Measurements from ENCODE around the gene ZNF490. TPM values are rescaled to one million over a fixed set of nuclear protein-coding genes. Genes with fewer than 3 reads are reported as not detected.

ZNF490 gene
- total and polyA plus RNA-seq, 2 donors from 2014 or later: 1.0 to 14.3 TPM

DNA sequence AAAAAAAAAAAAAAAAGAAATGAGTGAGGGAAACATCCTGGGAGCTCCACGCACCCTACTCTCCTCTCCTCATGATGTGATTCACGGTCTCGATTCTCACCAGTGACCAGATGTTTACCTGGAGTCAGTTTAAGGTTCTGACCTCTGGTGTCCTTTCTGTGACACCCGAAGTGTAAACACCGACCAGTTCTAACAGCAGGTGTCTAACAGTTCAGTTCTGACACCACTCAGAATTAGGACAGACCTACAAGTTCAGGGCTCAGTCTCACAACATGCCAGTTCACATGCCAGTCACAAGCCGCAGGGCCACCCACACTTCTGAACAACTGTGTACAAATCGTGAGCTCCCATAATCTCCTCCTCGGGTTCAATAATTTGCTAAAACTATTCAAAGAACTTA, 65.3 kb downstream of the ZNF490 start:
- FAIRE-seq (no peak), DNase-seq (no peak)
- Histone ChIP-seq H3K9me3 (ENCODE audit: control insufficient read depth in 2 of 3, insufficient read depth in 1 of 3, low read length in 3 of 3) (no peaks in the 10 kb centered on the region), H3K27me3 (ENCODE audit: control insufficient read depth, insufficient read depth, low read length) (no peaks in the 10 kb centered on the region), H3K27ac (ENCODE audit: low read depth in 2 of 2, low read length in 2 of 2) (no peak overlapping the region), H3K4me1 (ENCODE audit: control insufficient read depth in 2 of 3, insufficient read depth in 2 of 3, low read depth in 1 of 3, low read length in 3 of 3) (peaks cover 0 to 11% (median 7%) of the 10 kb centered on the region in 3 donors), H3K36me3 (ENCODE audit: control insufficient read depth in 2 of 3, insufficient read depth in 3 of 3, low read length in 3 of 3) (peaks cover 0 to 4% (median 2%) of the 10 kb centered on the region in 3 donors), H3K4me3 (ENCODE audit: low read length in 3 of 3) (no peak overlapping the region), H3K9ac (ENCODE audit: low read length in 3 of 3) (no peak overlapping the region)
- TF ChIP-seq, protein P1, sequence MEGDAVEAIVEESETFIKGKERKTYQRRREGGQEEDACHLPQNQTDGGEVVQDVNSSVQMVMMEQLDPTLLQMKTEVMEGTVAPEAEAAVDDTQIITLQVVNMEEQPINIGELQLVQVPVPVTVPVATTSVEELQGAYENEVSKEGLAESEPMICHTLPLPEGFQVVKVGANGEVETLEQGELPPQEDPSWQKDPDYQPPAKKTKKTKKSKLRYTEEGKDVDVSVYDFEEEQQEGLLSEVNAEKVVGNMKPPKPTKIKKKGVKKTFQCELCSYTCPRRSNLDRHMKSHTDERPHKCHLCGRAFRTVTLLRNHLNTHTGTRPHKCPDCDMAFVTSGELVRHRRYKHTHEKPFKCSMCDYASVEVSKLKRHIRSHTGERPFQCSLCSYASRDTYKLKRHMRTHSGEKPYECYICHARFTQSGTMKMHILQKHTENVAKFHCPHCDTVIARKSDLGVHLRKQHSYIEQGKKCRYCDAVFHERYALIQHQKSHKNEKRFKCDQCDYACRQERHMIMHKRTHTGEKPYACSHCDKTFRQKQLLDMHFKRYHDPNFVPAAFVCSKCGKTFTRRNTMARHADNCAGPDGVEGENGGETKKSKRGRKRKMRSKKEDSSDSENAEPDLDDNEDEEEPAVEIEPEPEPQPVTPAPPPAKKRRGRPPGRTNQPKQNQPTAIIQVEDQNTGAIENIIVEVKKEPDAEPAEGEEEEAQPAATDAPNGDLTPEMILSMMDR (IDR thresholded peaks at IDR 0.05; ENCODE audit: borderline replicate concordance, extremely low read depth, insufficient read depth): no peak
- intact Hi-C loops (cut with DNase I): no loop called here

DNA sequence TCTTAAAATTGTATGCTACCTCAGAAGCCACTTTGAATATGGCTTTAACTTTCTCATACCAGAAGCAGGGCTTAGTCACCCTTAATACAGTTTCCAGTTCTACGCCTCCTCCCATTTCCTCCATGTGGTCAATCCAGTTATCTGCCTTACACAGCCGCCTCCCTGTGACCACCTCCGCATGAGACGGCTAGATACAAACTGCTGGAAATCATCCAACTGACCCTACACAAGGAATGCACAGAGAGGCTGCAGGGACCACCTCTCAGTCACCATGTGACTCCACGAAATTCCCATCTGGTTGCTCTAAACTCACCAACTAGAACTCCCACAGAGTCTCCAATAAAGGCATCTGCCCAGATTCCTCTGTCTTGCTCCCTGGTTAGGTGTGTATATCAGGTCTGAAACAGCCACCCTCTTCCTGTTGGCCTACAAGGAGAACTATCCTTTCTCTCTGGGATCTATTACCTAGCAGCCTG, 66.2 kb downstream of the ZNF490 start:
- H3K9me3 ChIP-seq (ENCODE audit: control insufficient read depth in 2 of 3, insufficient read depth in 1 of 3, low read length in 3 of 3): no peaks in the 10 kb centered on the region
- H3K4me1 ChIP-seq (ENCODE audit: control insufficient read depth in 2 of 3, insufficient read depth in 2 of 3, low read depth in 1 of 3, low read length in 3 of 3): peaks cover 0 to 8% (median 5%) of the 10 kb centered on the region in 3 donors
- H3K36me3 ChIP-seq (ENCODE audit: control insufficient read depth in 2 of 3, insufficient read depth in 3 of 3, low read length in 3 of 3): peaks cover 0 to 5% (median under 1%) of the 10 kb centered on the region in 3 donors
- H3K27me3 ChIP-seq (ENCODE audit: control insufficient read depth, insufficient read depth, low read length): no peaks in the 10 kb centered on the region
- TF ChIP-seq, protein P1 (IDR thresholded peaks at IDR 0.05; ENCODE audit: borderline replicate concordance, extremely low read depth, insufficient read depth): no peak
- H3K4me3 ChIP-seq (ENCODE audit: low read length in 3 of 3): no peak overlapping the region
- FAIRE-seq (no peak), DNase-seq (no peak)
- H3K27ac ChIP-seq (ENCODE audit: low read depth in 2 of 2, low read length in 2 of 2): no peak overlapping the region
- intact Hi-C loops (cut with DNase I): no loop called here
- H3K9ac ChIP-seq (ENCODE audit: low read length in 3 of 3): no peak overlapping the region

DNA sequence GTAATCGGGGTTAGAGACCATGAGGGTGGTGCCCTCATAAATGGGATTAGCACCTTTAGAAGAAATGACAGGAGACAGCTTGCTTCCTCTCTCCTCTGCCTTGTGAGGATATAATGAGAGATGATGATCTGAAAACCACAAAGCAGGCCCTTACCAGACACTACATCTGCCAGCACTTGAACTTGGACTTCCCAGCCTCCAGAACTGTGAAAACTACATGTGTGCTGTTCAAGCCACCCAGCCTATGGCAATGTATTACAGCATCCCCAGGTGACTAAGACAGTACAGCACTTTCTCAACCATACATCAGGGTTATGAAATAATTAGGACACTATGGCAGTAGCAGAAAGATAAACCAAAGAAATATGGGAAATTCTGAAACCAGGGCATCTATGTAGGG, 66.8 kb downstream of the ZNF490 start:
- Histone ChIP-seq H3K4me1 (ENCODE audit: control insufficient read depth in 2 of 3, insufficient read depth in 2 of 3, low read depth in 1 of 3, low read length in 3 of 3) (peaks cover 0 to 3% (median 0%) of the 10 kb centered on the region in 3 donors), H3K27me3 (ENCODE audit: control insufficient read depth, insufficient read depth, low read length) (no peaks in the 10 kb centered on the region), H3K4me3 (ENCODE audit: low read length in 3 of 3) (no peak overlapping the region), H3K27ac (ENCODE audit: low read depth in 2 of 2, low read length in 2 of 2) (no peak overlapping the region), H3K36me3 (ENCODE audit: control insufficient read depth in 2 of 3, insufficient read depth in 3 of 3, low read length in 3 of 3) (peaks cover 0 to 5% (median 0%) of the 10 kb centered on the region in 3 donors), H3K9ac (ENCODE audit: low read length in 3 of 3) (no peak overlapping the region), H3K9me3 (ENCODE audit: control insufficient read depth in 2 of 3, insufficient read depth in 1 of 3, low read length in 3 of 3) (no peaks in the 10 kb centered on the region)
- FAIRE-seq: no peak
- DNase-seq: no peak
- TF ChIP-seq, protein P1 (IDR thresholded peaks at IDR 0.05; ENCODE audit: borderline replicate concordance, extremely low read depth, insufficient read depth): no peak
- intact Hi-C loops (cut with DNase I): no loop called here

Other genes starting within 250 kb of the ZNF490 start
- 9.1 TPM for gene ZNF442, start 245.1 kb downstream of the ZNF490 start, total RNA-seq
- 2.1 TPM for gene ZNF442, start 245.1 kb downstream of the ZNF490 start, polyA plus RNA-seq (ENCODE audit: insufficient read depth, low read depth, low replicate concordance)
- 7.8 TPM for gene ZNF799, start 209.5 kb downstream of the ZNF490 start, total RNA-seq
- gene ZNF799, start 209.5 kb downstream of the ZNF490 start, polyA plus RNA-seq (ENCODE audit: insufficient read depth, low read depth, low replicate concordance): 4.3 TPM
- 8.4 TPM for gene ZNF443, start 169.8 kb downstream of the ZNF490 start, total RNA-seq
- gene ZNF443, start 169.8 kb downstream of the ZNF490 start, polyA plus RNA-seq (ENCODE audit: insufficient read depth, low read depth, low replicate concordance): 4.1 TPM
- gene ZNF709, start 126.0 kb downstream of the ZNF490 start, total RNA-seq: 5.7 TPM
- 2.2 TPM for gene ZNF709, start 126.0 kb downstream of the ZNF490 start, polyA plus RNA-seq (ENCODE audit: insufficient read depth, low read depth, low replicate concordance)
- 22.6 TPM for gene ZNF564, start 59.3 kb downstream of the ZNF490 start, total RNA-seq
- gene ZNF564, start 59.3 kb downstream of the ZNF490 start, polyA plus RNA-seq (ENCODE audit: insufficient read depth, low read depth, low replicate concordance): 10.2 TPM
- 34.7 TPM for gene ZNF791, start 107 bp upstream of the ZNF490 start, total RNA-seq
- 6.5 TPM for gene ZNF791, start 107 bp upstream of the ZNF490 start, polyA plus RNA-seq (ENCODE audit: insufficient read depth, low read depth, low replicate concordance)
- gene MAN2B1, start 55.9 kb upstream of the ZNF490 start, total RNA-seq: 90.5 TPM
- 63.9 TPM for gene MAN2B1, start 55.9 kb upstream of the ZNF490 start, polyA plus RNA-seq (ENCODE audit: insufficient read depth, low read depth, low replicate concordance)
- 10.5 TPM for gene WDR83, start 56.0 kb upstream of the ZNF490 start, total RNA-seq
- gene WDR83, start 56.0 kb upstream of the ZNF490 start, polyA plus RNA-seq (ENCODE audit: insufficient read depth, low read depth, low replicate concordance): 21.2 TPM
- 75.9 TPM for gene DHPS, start 71.1 kb upstream of the ZNF490 start, total RNA-seq
- gene DHPS, start 71.1 kb upstream of the ZNF490 start, polyA plus RNA-seq (ENCODE audit: insufficient read depth, low read depth, low replicate concordance): 61.3 TPM
- not detected for gene GNG14, start 77.2 kb upstream of the ZNF490 start, total RNA-seq
- not detected for gene GNG14, start 77.2 kb upstream of the ZNF490 start, polyA plus RNA-seq (ENCODE audit: insufficient read depth, low read depth, low replicate concordance)
- 11.4 TPM for gene FBXW9, start 85.8 kb upstream of the ZNF490 start, total RNA-seq
- gene FBXW9, start 85.8 kb upstream of the ZNF490 start, polyA plus RNA-seq (ENCODE audit: insufficient read depth, low read depth, low replicate concordance): 14.9 TPM
- 62.7 TPM for gene TNPO2, start 113.1 kb upstream of the ZNF490 start, total RNA-seq
- gene TNPO2, start 113.1 kb upstream of the ZNF490 start, polyA plus RNA-seq (ENCODE audit: insufficient read depth, low read depth, low replicate concordance): 20.5 TPM
- 135 TPM for gene TRIR, start 123.9 kb upstream of the ZNF490 start, total RNA-seq
- gene TRIR, start 123.9 kb upstream of the ZNF490 start, polyA plus RNA-seq (ENCODE audit: insufficient read depth, low read depth, low replicate concordance): 321 TPM
- gene GET3, start 126.7 kb upstream of the ZNF490 start, total RNA-seq: 71.3 TPM
- 132 TPM for gene GET3, start 126.7 kb upstream of the ZNF490 start, polyA plus RNA-seq (ENCODE audit: insufficient read depth, low read depth, low replicate concordance)
- not detected for gene BEST2, start 141.0 kb upstream of the ZNF490 start, total RNA-seq
- not detected for gene BEST2, start 141.0 kb upstream of the ZNF490 start, polyA plus RNA-seq (ENCODE audit: insufficient read depth, low read depth, low replicate concordance)
- 58.1 TPM for gene HOOK2, start 164.7 kb upstream of the ZNF490 start, total RNA-seq
- 41.8 TPM for gene HOOK2, start 164.7 kb upstream of the ZNF490 start, polyA plus RNA-seq (ENCODE audit: insufficient read depth, low read depth, low replicate concordance)
- gene JUNB, start 180.7 kb upstream of the ZNF490 start, total RNA-seq: 128 TPM
- 142 TPM for gene JUNB, start 180.7 kb upstream of the ZNF490 start, polyA plus RNA-seq (ENCODE audit: insufficient read depth, low read depth, low replicate concordance)
- 171 TPM for gene PRDX2, start 191.0 kb upstream of the ZNF490 start, total RNA-seq
- 664 TPM for gene PRDX2, start 191.0 kb upstream of the ZNF490 start, polyA plus RNA-seq (ENCODE audit: insufficient read depth, low read depth, low replicate concordance)
- 3.2 TPM for gene THSD8, start 191.3 kb upstream of the ZNF490 start, total RNA-seq
- gene THSD8, start 191.3 kb upstream of the ZNF490 start, polyA plus RNA-seq (ENCODE audit: insufficient read depth, low read depth, low replicate concordance): 10.0 TPM
- gene RNASEH2A, start 195.8 kb upstream of the ZNF490 start, total RNA-seq: 7.9 TPM
- 1.3 TPM for gene RNASEH2A, start 195.8 kb upstream of the ZNF490 start, polyA plus RNA-seq (ENCODE audit: insufficient read depth, low read depth, low replicate concordance)
- gene RTBDN, start 223.8 kb upstream of the ZNF490 start, total RNA-seq: not detected
- not detected for gene RTBDN, start 223.8 kb upstream of the ZNF490 start, polyA plus RNA-seq (ENCODE audit: insufficient read depth, low read depth, low replicate concordance)
- 0.35 TPM for gene MAST1, start 227.7 kb upstream of the ZNF490 start, total RNA-seq
- 0.39 TPM for gene MAST1, start 227.7 kb upstream of the ZNF490 start, polyA plus RNA-seq (ENCODE audit: insufficient read depth, low read depth, low replicate concordance)

All from kidney (tissue), 14 donors.